MM.1S (cell line): ENCODE results near the gene LIPG.
A peak's percentile ranks its signal among the peaks of the same experiment; 100 is the strongest.
"Not testable (repeated sequence)": the region's sequence is repeated elsewhere in the genome, so short reads cannot be mapped to it uniquely, and the experiment has no call there.

Experiments used
- DNase-seq: peaks from one replicate; pipeline ENCODE4 v3.0.0-alpha.2; 2015
- H2AFZ ChIP-seq: fragments of 300-600 bp; sonication (generic); 2 replicates; pipeline ENCODE4 v1.6.0; 2016; ENCODE audit warnings: antibody characterized with exemption, low read length
- H3F3A ChIP-seq: fragments of 300-600 bp; sonication (generic); 2 replicates; pipeline ENCODE4 v1.6.1; 2016; ENCODE audit warnings: mild to moderate bottlenecking, antibody characterized with exemption, low read length, moderate library complexity, mixed read lengths; ENCODE audit not compliant: insufficient read depth
- H3K27ac ChIP-seq: fragments of 300-600 bp; sonication (generic); 2 replicates; pipeline ENCODE4 v1.5.1; 2016; ENCODE audit warnings: mild to moderate bottlenecking, low read length
- H3K27me3 ChIP-seq: fragments of 300-600 bp; sonication (generic); replicated peaks from 2 replicates; pipeline ENCODE4 v1.6.0; 2016; ENCODE audit warnings: low read length; ENCODE audit not compliant: insufficient read depth
- H3K36me3 ChIP-seq: fragments of 300-600 bp; sonication (generic); replicated peaks from 2 replicates; pipeline ENCODE4 v1.6.1; 2016; ENCODE audit warnings: mild to moderate bottlenecking, low read length, mixed read lengths; ENCODE audit not compliant: insufficient read depth
- H3K4me1 ChIP-seq: fragments of 300-600 bp; sonication (generic); 2 replicates; pipeline ENCODE4 v1.6.1; 2016; ENCODE audit warnings: low read length, mixed read lengths
- H3K4me2 ChIP-seq: fragments of 300-600 bp; sonication (generic); 2 replicates; pipeline ENCODE4 v1.6.0; 2016; ENCODE audit warnings: low read depth, low read length
- H3K4me3 ChIP-seq: fragments of 300-600 bp; sonication (generic); 2 replicates; pipeline ENCODE4 v1.5.1; 2016; ENCODE audit warnings: low read length, mixed read lengths
- H3K79me2 ChIP-seq: fragments of 300-600 bp; sonication (generic); 2 replicates; pipeline ENCODE4 v1.6.1; 2016; ENCODE audit warnings: mixed run types, low read length, mixed read lengths
- H3K9ac ChIP-seq: fragments of 300-600 bp; sonication (generic); 2 replicates; pipeline ENCODE4 v1.6.1; 2016; ENCODE audit warnings: low read length, mixed read lengths
- H3K9me2 ChIP-seq: fragments of 300-600 bp; sonication (generic); replicated peaks from 2 replicates; pipeline ENCODE4 v1.6.1; 2016; ENCODE audit warnings: mild to moderate bottlenecking, low read length, mixed read lengths; ENCODE audit not compliant: insufficient read depth
- H3K9me3 ChIP-seq: fragments of 300-600 bp; sonication (generic); replicated peaks from 2 replicates; pipeline ENCODE4 v1.6.1; 2016; ENCODE audit warnings: mild to moderate bottlenecking, low read length, mixed read lengths; ENCODE audit not compliant: insufficient read depth
- H4K20me1 ChIP-seq: fragments of 300-600 bp; sonication (generic); 2 replicates; pipeline ENCODE4 v1.6.1; 2016; ENCODE audit warnings: mild to moderate bottlenecking, low read length, moderate library complexity, mixed read lengths; ENCODE audit not compliant: insufficient read depth
- EZH2 ChIP-seq: fragments of 300-600 bp; sonication (generic); optimal IDR thresholded peaks from 2 replicates; pipeline ENCODE3; 2017; ENCODE audit warnings: low read depth, mild to moderate bottlenecking, antibody characterized with exemption, low read length, mixed read lengths
- EZH2phosphoT487 ChIP-seq: fragments of 300-600 bp; sonication (generic); IDR thresholded peaks from 2 replicates; pipeline ENCODE4 v1.6.1; 2018; ENCODE audit warnings: antibody characterized with exemption, low read length
- TF ChIP-seq, protein P1 (sequence below): fragments of 300-600 bp; sonication (generic); IDR thresholded peaks from 2 replicates; pipeline ENCODE4 v1.5.1; 2016; ENCODE audit warnings: antibody characterized with exemption, low read length, mixed read lengths

LIPG gene

GRCh38 chr18:49555641-49556040 lies 6.2 kb upstream of the LIPG start:
- DNase-seq: no peak
- Histone ChIP-seq H3K9me2 (no peaks in the 10 kb centered on the region), H4K20me1 (no peaks in the 10 kb centered on the region), H3K9ac (no peak overlapping the region), H3K27ac (no peak overlapping the region), H2AFZ (no peak overlapping the region), H3F3A (no peaks in the 10 kb centered on the region), H3K4me1 (no peaks in the 10 kb centered on the region), H3K4me3 (no peak overlapping the region), H3K27me3 (peaks cover 2% of the 10 kb centered on the region; the same call in 1 of the 2 replicates), H3K79me2 (no peaks in the 10 kb centered on the region), H3K36me3 (no peaks in the 10 kb centered on the region), H3K4me2 (no peak overlapping the region), H3K9me3 (no peaks in the 10 kb centered on the region)
- TF ChIP-seq, protein P1, sequence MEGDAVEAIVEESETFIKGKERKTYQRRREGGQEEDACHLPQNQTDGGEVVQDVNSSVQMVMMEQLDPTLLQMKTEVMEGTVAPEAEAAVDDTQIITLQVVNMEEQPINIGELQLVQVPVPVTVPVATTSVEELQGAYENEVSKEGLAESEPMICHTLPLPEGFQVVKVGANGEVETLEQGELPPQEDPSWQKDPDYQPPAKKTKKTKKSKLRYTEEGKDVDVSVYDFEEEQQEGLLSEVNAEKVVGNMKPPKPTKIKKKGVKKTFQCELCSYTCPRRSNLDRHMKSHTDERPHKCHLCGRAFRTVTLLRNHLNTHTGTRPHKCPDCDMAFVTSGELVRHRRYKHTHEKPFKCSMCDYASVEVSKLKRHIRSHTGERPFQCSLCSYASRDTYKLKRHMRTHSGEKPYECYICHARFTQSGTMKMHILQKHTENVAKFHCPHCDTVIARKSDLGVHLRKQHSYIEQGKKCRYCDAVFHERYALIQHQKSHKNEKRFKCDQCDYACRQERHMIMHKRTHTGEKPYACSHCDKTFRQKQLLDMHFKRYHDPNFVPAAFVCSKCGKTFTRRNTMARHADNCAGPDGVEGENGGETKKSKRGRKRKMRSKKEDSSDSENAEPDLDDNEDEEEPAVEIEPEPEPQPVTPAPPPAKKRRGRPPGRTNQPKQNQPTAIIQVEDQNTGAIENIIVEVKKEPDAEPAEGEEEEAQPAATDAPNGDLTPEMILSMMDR: no peak
- TF ChIP-seq EZH2 (no peak), EZH2phosphoT487 (no peak)

- Histone ChIP-seq H3K9ac (no peak overlapping the region), H3K9me3 (no peaks in the 10 kb centered on the region), H3K27ac (no peak overlapping the region), H3K4me3 (no peak overlapping the region), H3K79me2 (no peaks in the 10 kb centered on the region), H3K4me1 (peaks cover 13% of the 10 kb centered on the region), H3F3A (no peaks in the 10 kb centered on the region), H3K4me2 (no peak overlapping the region), H3K9me2 (no peaks in the 10 kb centered on the region), H3K36me3 (no peaks in the 10 kb centered on the region), H4K20me1 (no peaks in the 10 kb centered on the region), H2AFZ (no peak overlapping the region), H3K27me3 (peaks cover 26% of the 10 kb centered on the region)
- TF ChIP-seq, protein P1: no peak
- TF ChIP-seq EZH2: no peak
- TF ChIP-seq EZH2phosphoT487: no peak
- no peak for DNase-seq
These were observed 3.5 kb upstream of the LIPG start for GRCh38 chr18:49558356-49558755.

- TF ChIP-seq, protein P1: peak; percentile 52
- not testable (repeated sequence) for H3K36me3 ChIP-seq, H3K4me2 ChIP-seq, H3K9me2 ChIP-seq, H4K20me1 ChIP-seq, H3F3A ChIP-seq, H3K79me2 ChIP-seq, H3K9ac ChIP-seq, H3K4me3 ChIP-seq, H3K9me3 ChIP-seq, H3K27ac ChIP-seq, H2AFZ ChIP-seq
- DNase-seq: peak; percentile 41
- peaks cover 13% of the 10 kb centered on the region for H3K4me1 ChIP-seq
- H3K27me3 ChIP-seq: peaks cover 26% of the 10 kb centered on the region
These were observed 2.4 kb upstream of the LIPG start for GRCh38 chr18:49559326-49559931.
